Endothelial cell of umbilical vein (primary cell): ENCODE measurements around the gene C4orf51.

Experiments
- CTCF ChIP-seq, 2 donors: IDR thresholded peaks; 1 replicate in 1 of 2; 2 replicates in 1 of 2; pipeline ENCODE4 v1.5.1; 2011; ENCODE audit warnings: low read length in 2 of 2, mild to moderate bottlenecking in 2 of 2, moderate library complexity in 2 of 2, control low read depth in 1 of 2, inconsistent platforms in 1 of 2, low read depth in 1 of 2; ENCODE audit not compliant: insufficient read depth in 1 of 2; ENCODE audit errors: extremely low read depth in 1 of 2
- EZH2 ChIP-seq: IDR thresholded peaks from 2 replicates; pipeline ENCODE4 v1.6.1; 2012; ENCODE audit warnings: borderline replicate concordance, low read depth, mild to moderate bottlenecking, moderate library complexity, low read length, inconsistent platforms; ENCODE audit not compliant: severe bottlenecking
- JUN ChIP-seq: IDR thresholded peaks from 2 replicates; pipeline ENCODE4 v1.6.1; 2011; ENCODE audit warnings: borderline replicate concordance, low read depth; ENCODE audit not compliant: insufficient read length, insufficient read depth
- MAX ChIP-seq: IDR thresholded peaks from 2 replicates; pipeline ENCODE4 v1.6.1; 2011; ENCODE audit not compliant: insufficient read depth, insufficient read length
- POLR2A ChIP-seq: IDR thresholded peaks from 2 replicates; pipeline ENCODE4 v1.6.1; 2012; ENCODE audit warnings: low read depth, mild to moderate bottlenecking, control low read depth, low read length
- POLR2AphosphoS5 ChIP-seq: IDR thresholded peaks from 2 replicates; pipeline ENCODE4 v1.6.1; 2012; ENCODE audit warnings: low read depth, mild to moderate bottlenecking, control low read depth, low read length, moderate library complexity; ENCODE audit not compliant: insufficient read depth

- TF ChIP-seq POLR2AphosphoS5 (no peak), EZH2 (no peak), CTCF (IDR thresholded peaks at IDR 0.05; ENCODE audit: extremely low read depth in 1 of 2, insufficient read depth in 1 of 2, low read depth in 1 of 2, low read length in 2 of 2) (no peak), POLR2A (no peak), MAX (no peak), JUN (no peak)
Observed at GRCh38 chr4:145770124-145770523, 90.2 kb downstream of the C4orf51 start.
